Astrocyte of the spinal cord (primary cell): ENCODE measurements around the gene FBXO4.

Source experiments
- DNase-seq: peaks from one replicate; pipeline ENCODE4 v3.0.0; 2011; ENCODE audit warnings: low read depth, low spot score
- H3K4me3 ChIP-seq: 2 replicates; pipeline ENCODE4 v1.5.1; 2011; ENCODE audit warnings: low read depth, mild to moderate bottlenecking, low read length, moderate library complexity
- CTCF ChIP-seq: IDR thresholded peaks from 2 replicates; pipeline ENCODE4 v1.5.1; 2012; ENCODE audit warnings: low read depth, mild to moderate bottlenecking, low read length, inconsistent platforms
- in situ Hi-C: cut with HindIII; loops from 2 replicates; pipeline ENCODE4 v1.10.0; 2017; ENCODE audit warnings: low sequenced_read_pairs

The FBXO4 gene

GRCh38 chr5:41883243-41883642 lies 41.8 kb upstream of the FBXO4 start:
- DNase-seq, result no peak
- no peak overlapping the region for H3K4me3 ChIP-seq
- in situ Hi-C loops, result no loop called here
- TF ChIP-seq CTCF, result no peak

GRCh38 chr5:41883936-41884335 lies 41.1 kb upstream of the FBXO4 start:
- TF ChIP-seq CTCF, result no peak
- no peak overlapping the region for H3K4me3 ChIP-seq
- in situ Hi-C loops, result no loop called here
- DNase-seq, result no peak

GRCh38 chr5:41885286-41885685 lies 39.8 kb upstream of the FBXO4 start:
- in situ Hi-C loops, result no loop called here
- no peak for TF ChIP-seq CTCF

GRCh38 chr5:41891066-41891707 lies 33.9 kb upstream of the FBXO4 start:
- no peak overlapping the region for H3K4me3 ChIP-seq
- in situ Hi-C loops, result no loop called here

More at GRCh38 chr5:41885286-41885685, 39.8 kb upstream of the FBXO4 start:
- H3K4me3 ChIP-seq, result no peak overlapping the region
- no peak for DNase-seq

GRCh38 chr5:41892031-41892430 lies 33.0 kb upstream of the FBXO4 start:
- no peak for TF ChIP-seq CTCF
- no peak for DNase-seq
- no peak overlapping the region for H3K4me3 ChIP-seq
- in situ Hi-C loops, result no loop called here

More at GRCh38 chr5:41891066-41891707, 33.9 kb upstream of the FBXO4 start:
- no peak for TF ChIP-seq CTCF
- DNase-seq, result no peak

- in situ Hi-C loops, result no loop called here
- DNase-seq, result no peak
- no peak overlapping the region for H3K4me3 ChIP-seq
- no peak for TF ChIP-seq CTCF
Observed at GRCh38 chr5:41893074-41893851, 31.8 kb upstream of the FBXO4 start.
